AG09319 (cell line): ENCODE measurements around the gene TEX13C.

ENCODE experiments used
- DNase-seq: peaks from one replicate; pipeline ENCODE4 v3.0.0-alpha.2; 2010; ENCODE audit warnings: low read depth; ENCODE audit errors: extremely low read depth
- CTCF ChIP-seq: IDR thresholded peaks from 2 replicates; pipeline ENCODE4 v1.5.1; 2011; ENCODE audit warnings: low read depth, mild to moderate bottlenecking, inconsistent platforms, low read length, moderate library complexity

Gene TEX13C

DNA sequence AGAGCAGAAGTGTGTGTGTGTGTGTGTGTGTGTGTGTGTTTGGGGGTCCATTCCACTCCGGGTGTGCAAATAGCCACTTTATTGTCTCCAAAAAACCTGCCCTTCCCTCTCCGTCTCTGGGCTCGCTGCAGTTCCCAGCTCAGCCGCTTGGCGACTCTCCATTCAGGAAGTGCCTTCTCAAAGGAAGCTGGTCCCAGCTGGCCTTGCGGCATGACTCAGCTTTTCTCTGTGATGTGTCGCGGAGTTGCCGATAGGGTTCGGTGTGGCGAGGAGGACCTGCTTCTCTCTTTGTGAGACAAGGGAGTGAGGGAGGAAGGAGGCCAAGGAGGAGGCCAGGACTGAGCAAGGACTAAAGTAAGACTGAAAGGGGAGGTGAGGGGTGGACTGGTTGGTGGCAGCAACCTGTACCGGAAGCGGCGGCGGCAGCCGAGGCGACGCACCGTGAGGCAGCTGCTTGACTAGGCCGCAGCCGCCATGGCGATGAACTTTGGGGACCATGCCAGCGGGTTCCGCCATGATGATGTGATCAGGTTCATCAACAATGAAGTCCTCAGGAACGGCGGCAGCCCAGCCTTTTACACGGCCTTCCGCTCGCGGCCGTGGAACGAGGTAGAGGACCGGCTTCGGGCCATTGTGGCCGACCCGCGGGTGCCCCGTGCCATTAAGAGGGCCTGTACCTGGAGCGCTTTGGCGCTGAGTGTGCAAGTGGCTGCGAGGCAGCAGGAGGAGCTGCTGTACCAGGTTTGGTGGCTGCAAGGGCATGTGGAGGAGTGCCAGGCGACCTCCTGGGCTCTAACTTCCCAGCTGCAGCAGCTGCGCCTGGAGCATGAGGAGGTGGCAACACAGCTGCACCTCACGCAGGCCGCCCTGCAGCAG, at the start of gene TEX13C:
TEX13C (plus strand) TSS at position 226 of the 876 bp plus-strand sequence; CDS start at position 475, 249 bp downstream.
- no peak for DNase-seq
- no peak for TF ChIP-seq CTCF

- no peak for TF ChIP-seq CTCF
- DNase-seq = no peak
Measured at GRCh38 chrX:125287282-125287681, 32.4 kb upstream of the TEX13C start.

- TF ChIP-seq CTCF = no peak
- no peak for DNase-seq
Measured at GRCh38 chrX:125288343-125288742, 31.3 kb upstream of the TEX13C start.

DNA sequence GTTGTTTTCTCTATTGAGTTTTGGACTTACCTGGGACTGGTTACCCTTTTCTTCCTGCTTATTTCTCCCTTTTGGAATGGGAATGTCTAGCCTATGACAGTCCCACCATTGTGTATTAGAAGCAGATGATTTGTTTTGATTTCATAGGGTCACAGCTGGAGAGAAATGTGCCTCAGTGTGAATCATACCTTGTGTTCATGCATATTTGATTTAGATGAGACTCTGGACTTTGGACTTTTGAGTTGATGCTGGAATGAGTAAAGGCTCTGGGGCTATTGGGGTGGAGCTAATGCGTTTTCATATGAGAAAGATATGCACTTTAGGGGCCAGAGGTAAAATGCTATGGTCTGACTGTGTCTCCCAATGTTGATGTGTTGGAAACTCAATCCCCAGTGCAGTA, 30.5 kb upstream of the TEX13C start:
- no peak for TF ChIP-seq CTCF
- DNase-seq = no peak

GRCh38 chrX:125289920-125290319, 29.8 kb upstream of the TEX13C start:
- TF ChIP-seq CTCF = no peak
- DNase-seq = no peak

- no peak for TF ChIP-seq CTCF
Measured at GRCh38 chrX:125291124-125291523, 28.5 kb upstream of the TEX13C start.

More at GRCh38 chrX:125291124-125291523, 28.5 kb upstream of the TEX13C start:
- no peak for DNase-seq
